ENCODE data around the gene IGFLR1.
"Not testable (repeated sequence)": the region's sequence is repeated elsewhere in the genome, so short reads cannot be mapped to it uniquely, and the experiment has no call there.

IGFLR1 gene

GRCh38 chr19:35777086-35777841, 35.0 kb upstream of the IGFLR1 start:
- DNase-seq: no peak

- DNase-seq: no peak
These were observed 34.0 kb upstream of the IGFLR1 start for GRCh38 chr19:35776102-35776788.

GRCh38 chr19:35775298-35776101, 33.2 kb upstream of the IGFLR1 start, which contains the start of gene ARHGAP33:
ARHGAP33 (plus strand) TSS chr19:35775564; CDS start chr19:35775659, 95 bp downstream.
- DNase-seq: peak; percentile 100

GRCh38 chr19:35775046-35775297, 32.7 kb upstream of the IGFLR1 start:
- DNase-seq: no peak

GRCh38 chr19:35774274-35775045, 32.2 kb upstream of the IGFLR1 start:
- no peak for DNase-seq

GRCh38 chr19:35773020-35773806, 31.0 kb upstream of the IGFLR1 start:
- peak; percentile 55 to 75 (median 66) for DNase-seq

GRCh38 chr19:35772362-35772761, 30.1 kb upstream of the IGFLR1 start:
- not testable (repeated sequence) for DNase-seq

GRCh38 chr19:35768082-35768421, 25.8 kb upstream of the IGFLR1 start:
- DNase-seq: no peak

GRCh38 chr19:35767288-35768081, 25.2 kb upstream of the IGFLR1 start:
- no peak for DNase-seq

- no peak for DNase-seq
These were observed 24.4 kb upstream of the IGFLR1 start for GRCh38 chr19:35766571-35767104.

- no peak for DNase-seq
These were observed 22.4 kb upstream of the IGFLR1 start for GRCh38 chr19:35764432-35765315.

- DNase-seq: no peak
These were observed 18.6 kb upstream of the IGFLR1 start for GRCh38 chr19:35760711-35761349.

- no peak for DNase-seq
These were observed 17.4 kb upstream of the IGFLR1 start for GRCh38 chr19:35759697-35760096.

GRCh38 chr19:35757749-35758608, 15.7 kb upstream of the IGFLR1 start, which contains the start of gene PROSER3:
PROSER3 (plus strand) TSS chr19:35758176; CDS start chr19:35758216, 40 bp downstream.
- DNase-seq: peak; percentile 98 to 99 (median 99)

GRCh38 chr19:35757231-35757748, 15.0 kb upstream of the IGFLR1 start:
- DNase-seq: peak; percentile 34 to 50 (median 37)

- no peak for DNase-seq
These were observed 14.4 kb upstream of the IGFLR1 start, which contains the start of gene HSPB6 for GRCh38 chr19:35756377-35757230. HSPB6 (minus strand) TSS chr19:35757029; CDS start chr19:35757008, 21 bp downstream.
